ENCODE data around the gene SLC34A1.
A peak's percentile ranks its signal among the peaks of the same experiment; 100 is the strongest.

Gene SLC34A1

GRCh38 chr5:177404641-177405179 is 20.5 kb downstream of the SLC34A1 start:
- TF ChIP-seq, protein P1, sequence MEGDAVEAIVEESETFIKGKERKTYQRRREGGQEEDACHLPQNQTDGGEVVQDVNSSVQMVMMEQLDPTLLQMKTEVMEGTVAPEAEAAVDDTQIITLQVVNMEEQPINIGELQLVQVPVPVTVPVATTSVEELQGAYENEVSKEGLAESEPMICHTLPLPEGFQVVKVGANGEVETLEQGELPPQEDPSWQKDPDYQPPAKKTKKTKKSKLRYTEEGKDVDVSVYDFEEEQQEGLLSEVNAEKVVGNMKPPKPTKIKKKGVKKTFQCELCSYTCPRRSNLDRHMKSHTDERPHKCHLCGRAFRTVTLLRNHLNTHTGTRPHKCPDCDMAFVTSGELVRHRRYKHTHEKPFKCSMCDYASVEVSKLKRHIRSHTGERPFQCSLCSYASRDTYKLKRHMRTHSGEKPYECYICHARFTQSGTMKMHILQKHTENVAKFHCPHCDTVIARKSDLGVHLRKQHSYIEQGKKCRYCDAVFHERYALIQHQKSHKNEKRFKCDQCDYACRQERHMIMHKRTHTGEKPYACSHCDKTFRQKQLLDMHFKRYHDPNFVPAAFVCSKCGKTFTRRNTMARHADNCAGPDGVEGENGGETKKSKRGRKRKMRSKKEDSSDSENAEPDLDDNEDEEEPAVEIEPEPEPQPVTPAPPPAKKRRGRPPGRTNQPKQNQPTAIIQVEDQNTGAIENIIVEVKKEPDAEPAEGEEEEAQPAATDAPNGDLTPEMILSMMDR (conservative IDR thresholded peaks at IDR 0.05; ENCODE audit: low read depth, low read length) = no peak
- no peak for DNase-seq (ENCODE audit: low read depth)
- H3K4me3 ChIP-seq (ENCODE audit: low read length) = peak overlapping the region; percentile 48

DNA sequence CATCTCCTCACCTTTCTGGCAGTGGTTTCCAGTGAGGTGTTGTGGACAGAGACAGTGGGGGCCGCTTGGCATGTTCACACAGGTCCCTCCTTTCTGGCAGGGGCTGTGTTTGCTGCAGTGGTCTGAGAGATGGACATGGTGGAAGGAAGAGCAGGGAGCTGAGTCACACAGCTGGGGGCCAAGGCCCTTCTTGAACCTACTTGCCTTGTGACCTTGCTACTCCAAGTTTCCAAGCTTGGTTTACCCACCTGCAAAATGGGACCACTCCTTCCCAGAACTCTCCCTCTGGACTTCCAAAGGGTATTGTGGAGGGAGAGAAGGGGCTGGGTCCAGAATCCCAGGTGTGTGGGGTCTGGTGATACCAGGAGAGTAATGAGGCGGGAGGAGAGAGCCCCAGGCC is 21.1 kb downstream of the SLC34A1 start:
- no peak for DNase-seq (ENCODE audit: low read depth)
- TF ChIP-seq, protein P1 (conservative IDR thresholded peaks at IDR 0.05; ENCODE audit: low read depth, low read length) = no peak
- H3K4me3 ChIP-seq (ENCODE audit: low read length) = no peak overlapping the region

GRCh38 chr5:177405805-177406204 is 21.6 kb downstream of the SLC34A1 start:
- TF ChIP-seq, protein P1 (conservative IDR thresholded peaks at IDR 0.05; ENCODE audit: low read depth, low read length) = no peak
- no peak for DNase-seq (ENCODE audit: low read depth)
- H3K4me3 ChIP-seq (ENCODE audit: low read length) = no peak overlapping the region

- TF ChIP-seq, protein P1 (conservative IDR thresholded peaks at IDR 0.05; ENCODE audit: low read depth, low read length) = no peak
- H3K4me3 ChIP-seq (ENCODE audit: low read length) = no peak within 1 kb of the TSS
- no peak for DNase-seq (ENCODE audit: low read depth)
Observed at GRCh38 chr5:177409043-177409801, 25.0 kb downstream of the SLC34A1 start, which contains the start of gene F12. F12 (minus strand) TSS chr5:177409564; CDS start chr5:177409527, 37 bp downstream.

GRCh38 chr5:177410575-177410974 is 26.3 kb downstream of the SLC34A1 start:
- no peak for DNase-seq (ENCODE audit: low read depth)
- TF ChIP-seq, protein P1 (conservative IDR thresholded peaks at IDR 0.05; ENCODE audit: low read depth, low read length) = no peak

DNA sequence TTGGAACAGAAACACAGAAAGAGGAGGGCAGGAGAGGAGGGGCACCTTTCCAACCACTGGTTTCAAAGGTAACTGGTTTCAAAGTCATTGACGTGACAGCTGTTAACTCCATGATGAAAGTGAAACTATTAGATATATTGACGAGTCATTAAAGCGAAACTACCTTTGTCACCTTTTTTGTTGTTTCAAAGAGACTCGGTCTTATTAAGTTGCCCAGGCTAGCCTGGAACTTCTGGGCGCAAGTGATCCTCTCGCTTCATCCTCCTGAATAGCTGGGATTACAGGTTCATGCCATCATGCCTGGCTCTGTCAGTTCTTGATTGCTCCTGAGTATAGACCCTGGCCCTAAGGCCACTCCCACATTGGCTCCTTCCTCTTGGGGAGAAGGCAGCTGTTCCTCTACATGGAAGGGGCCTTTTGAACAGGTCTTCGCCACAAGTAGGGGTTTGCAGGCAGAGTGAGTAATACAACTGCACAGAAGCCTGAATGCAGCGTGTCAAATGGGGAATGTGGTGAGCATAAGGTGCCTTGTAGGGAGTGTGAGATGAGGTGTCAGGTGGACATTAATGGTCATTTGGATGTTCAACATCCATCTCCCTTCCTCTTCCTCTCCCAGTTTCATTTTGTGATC is 28.5 kb downstream of the SLC34A1 start:
- no peak for DNase-seq (ENCODE audit: low read depth)
- TF ChIP-seq, protein P1 (conservative IDR thresholded peaks at IDR 0.05; ENCODE audit: low read depth, low read length) = no peak
- no peak overlapping the region for H3K4me3 ChIP-seq (ENCODE audit: low read length)

More at GRCh38 chr5:177410575-177410974, 26.3 kb downstream of the SLC34A1 start:
- H3K4me3 ChIP-seq (ENCODE audit: low read length) = no peak overlapping the region
